Spleen (tissue), 11 donors: ENCODE data around the gene ITPKB. TPM values are rescaled to one million over a fixed set of nuclear protein-coding genes. Genes with fewer than 3 reads are reported as not detected.
"Not testable (repeated sequence)": the region's sequence is repeated elsewhere in the genome, so short reads cannot be mapped to it uniquely, and the experiment has no call there.

Source experiments
- DNase-seq: peaks from one replicate; pipeline ENCODE4 v3.0.0-alpha.2; 2020
- H3K27ac ChIP-seq, 8 donors: fragments of 200-600 bp; sonication (generic) in 7 of 8; 1 replicate in 4 of 8; 2 replicates in 4 of 8; pipeline versions ENCODE4 v1.5.0 to v1.8.0; 2016 to 2021; ENCODE audit warnings: inconsistent platforms in 4 of 8, mild to moderate bottlenecking in 4 of 8, moderate library complexity in 1 of 8
- H3K27me3 ChIP-seq, 7 donors: fragments of 200-600 bp; sonication (generic) in 6 of 7; replicated peaks in 1 of 7; 1 replicate in 4 of 7; 2 replicates in 3 of 7; pipeline versions ENCODE4 v1.5.0 to v1.8.0; 2016 to 2021; ENCODE audit warnings: inconsistent platforms in 3 of 7, mild to moderate bottlenecking in 1 of 7
- H3K36me3 ChIP-seq, 6 donors: fragments of 200-600 bp; sonication (generic) in 5 of 6; 1 replicate in 4 of 6; 2 replicates in 2 of 6; pipeline versions ENCODE4 v1.5.0 to v1.8.0; 2016 to 2021; ENCODE audit warnings: inconsistent platforms in 2 of 6
- H3K4me1 ChIP-seq, 6 donors: fragments of 200-600 bp; sonication (generic) in 5 of 6; 1 replicate in 3 of 6; 2 replicates in 3 of 6; pipeline versions ENCODE4 v1.5.0 to v1.8.0; 2016 to 2021; ENCODE audit warnings: inconsistent platforms in 3 of 6
- H3K4me3 ChIP-seq, 8 donors: fragments of 200-600 bp; sonication (generic) in 7 of 8; 1 replicate in 4 of 8; 2 replicates in 4 of 8; pipeline versions ENCODE4 v1.5.0 to v1.8.0; 2016 to 2021; ENCODE audit warnings: inconsistent platforms in 4 of 8, mild to moderate bottlenecking in 4 of 8, moderate library complexity in 2 of 8
- H3K9me3 ChIP-seq, 8 donors: fragments of 200-600 bp; sonication (generic) in 7 of 8; 1 replicate in 4 of 8; 2 replicates in 4 of 8; pipeline versions ENCODE4 v1.5.0 to v1.8.0; 2016 to 2021; ENCODE audit warnings: inconsistent platforms in 4 of 8
- POLR2A ChIP-seq, 3 donors: fragments of 450-650 bp; IDR thresholded peaks; one replicate each; pipeline ENCODE4 v1.5.1; 2017; ENCODE audit warnings: antibody characterized with exemption in 3 of 3, mild to moderate bottlenecking in 1 of 3
- POLR2AphosphoS5 ChIP-seq, 3 donors: sonication (generic); formaldehyde crosslinking; IDR thresholded peaks; one replicate each; pipeline ENCODE4 v1.5.1; 2017; ENCODE audit warnings: antibody characterized with exemption in 3 of 3
- WGBS, 5 donors: extraction: QIAGEN DNeasy Blood & Tissue Kit in 3 of 5; methylation state at CpG; one replicate each; pipeline versions ENCODE4 v1.1.5 to v1.1.7; 2013 to 2018; 5-methylcytosine and 5-hydroxymethylcytosine counted together
- intact Hi-C: fragments of 100-400 bp; cut with DNase I; formaldehyde crosslinking; loops from one replicate; pipeline ENCODE4 v1.15.0; 2023; ENCODE audit warnings: low total_unique reads
- polyA plus RNA-seq, 3 donors: library from polyadenylated mRNA; stranded (reverse); fragments of 200-250 nt; gene quantifications; one replicate each; pipeline ENCODE4 v1.2.1, GENCODE V29; 2013
- total RNA-seq, 7 donors: library from RNA; depleted of rRNA in 3 of 7; stranded (reverse); fragments of >200 nt in 3 of 7; fragmentation: NEBNext Ultra II Directional in 4 of 7; extraction: Animal tissue kit (Norgen Biotek cat#: 25700) in 4 of 7; gene quantifications; one replicate each; pipeline versions ENCODE4 v1.1.0 to v1.2.1, GENCODE V29; 2016 to 2021
- TF ChIP-seq, protein P1 (sequence below), 11 experiments: fragments of 200-600 bp in 7 of 11; fragments of 450-650 bp in 4 of 11; sonication (generic) in 4 of 11; IDR thresholded peaks in 8 of 11; conservative IDR thresholded peaks in 3 of 11; 1 replicate in 7 of 11; 2 replicates in 4 of 11; pipeline versions ENCODE4 v1.4.0 to v1.8.0; 2016 to 2021; ENCODE audit warnings: antibody characterized with exemption in 11 of 11, inconsistent platforms in 4 of 11, mild to moderate bottlenecking in 1 of 11
- donor health status: healthy with polysubstance abuse.
- donor health status: DM: no; HTN: no; CAD: no; lungs with moderate emphysema.
- donor health status: DM: no; HTN: no; CAD: no.
- donor health status: Bipolar disorder and iron deficiency.
- donor health status: healthy.
- donor health status: DM: no; HTN: no; CAD: no.
- donor health status: DM: yes; HTN: yes; CAD: no.

Gene ITPKB
- total and polyA plus RNA-seq, 10 donors: 8.5 to 74.6 (median 59.6) TPM

DNA sequence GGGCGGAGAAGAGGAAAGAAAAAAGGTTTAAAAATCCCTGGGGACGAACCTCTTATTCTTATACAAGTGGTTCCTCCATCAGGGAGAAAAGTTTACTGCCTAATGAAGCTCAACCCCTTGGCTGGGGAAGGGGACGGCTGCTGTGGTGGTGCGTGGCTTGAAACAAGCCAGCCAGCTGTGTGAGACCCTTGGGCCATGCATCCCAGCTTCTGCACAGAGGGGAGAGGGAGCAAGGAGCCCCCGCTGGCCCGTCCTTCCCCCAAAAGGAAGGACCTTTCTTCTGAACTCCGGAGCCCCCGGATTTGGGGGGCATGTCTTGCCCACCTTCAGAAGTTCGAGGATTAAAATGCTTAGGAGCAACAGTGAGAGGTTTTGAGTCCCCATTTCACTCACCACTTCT, 123.2 kb downstream of the ITPKB start:
- no peaks in the 10 kb centered on the region for H3K27me3 ChIP-seq
- no peak overlapping the region for H3K4me3 ChIP-seq
- peak; percentile 33 for DNase-seq
- H3K4me1 ChIP-seq: no peaks in the 10 kb centered on the region
- no peak overlapping the region for H3K27ac ChIP-seq
- TF ChIP-seq POLR2AphosphoS5 (IDR thresholded peaks at IDR 0.05) (no peak), POLR2A (IDR thresholded peaks at IDR 0.05) (no peak)
- TF ChIP-seq, protein P1, sequence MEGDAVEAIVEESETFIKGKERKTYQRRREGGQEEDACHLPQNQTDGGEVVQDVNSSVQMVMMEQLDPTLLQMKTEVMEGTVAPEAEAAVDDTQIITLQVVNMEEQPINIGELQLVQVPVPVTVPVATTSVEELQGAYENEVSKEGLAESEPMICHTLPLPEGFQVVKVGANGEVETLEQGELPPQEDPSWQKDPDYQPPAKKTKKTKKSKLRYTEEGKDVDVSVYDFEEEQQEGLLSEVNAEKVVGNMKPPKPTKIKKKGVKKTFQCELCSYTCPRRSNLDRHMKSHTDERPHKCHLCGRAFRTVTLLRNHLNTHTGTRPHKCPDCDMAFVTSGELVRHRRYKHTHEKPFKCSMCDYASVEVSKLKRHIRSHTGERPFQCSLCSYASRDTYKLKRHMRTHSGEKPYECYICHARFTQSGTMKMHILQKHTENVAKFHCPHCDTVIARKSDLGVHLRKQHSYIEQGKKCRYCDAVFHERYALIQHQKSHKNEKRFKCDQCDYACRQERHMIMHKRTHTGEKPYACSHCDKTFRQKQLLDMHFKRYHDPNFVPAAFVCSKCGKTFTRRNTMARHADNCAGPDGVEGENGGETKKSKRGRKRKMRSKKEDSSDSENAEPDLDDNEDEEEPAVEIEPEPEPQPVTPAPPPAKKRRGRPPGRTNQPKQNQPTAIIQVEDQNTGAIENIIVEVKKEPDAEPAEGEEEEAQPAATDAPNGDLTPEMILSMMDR (IDR thresholded peaks at IDR 0.05 in 8 of 11, conservative IDR thresholded peaks at IDR 0.05 in 3 of 11): no peak
- H3K9me3 ChIP-seq: peaks cover 0 to 8% (median 0%) of the 10 kb centered on the region in 8 donors
- 85 to 94% (median 87%) methylated on average over 9 of the region's 9 CpGs for WGBS, 5 donors
- H3K36me3 ChIP-seq: no peaks in the 10 kb centered on the region
- intact Hi-C loops: no loop called here

DNA sequence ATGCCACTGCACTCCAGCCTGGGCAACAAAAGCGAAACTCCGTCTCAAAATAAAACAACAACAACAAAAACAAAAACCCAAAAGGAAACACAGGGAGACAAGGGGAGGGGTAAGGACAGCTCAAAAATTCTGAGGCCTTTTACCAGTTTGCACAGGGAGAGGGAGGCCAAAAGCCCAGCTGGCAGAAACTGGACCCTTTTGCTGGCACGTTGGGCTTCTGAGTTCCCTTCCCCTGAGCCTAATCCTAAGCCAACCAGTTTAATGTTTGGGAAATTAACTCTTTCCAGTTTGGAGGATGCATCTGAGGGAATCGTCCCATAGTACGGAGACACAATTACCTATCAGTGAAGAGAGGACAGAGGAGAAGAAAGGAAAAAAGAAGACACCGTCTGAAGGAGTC, 127.1 kb downstream of the ITPKB start:
- H3K4me1 ChIP-seq, H3K4me3 ChIP-seq, H3K9me3 ChIP-seq, intact Hi-C loops, H3K27ac ChIP-seq, H3K36me3 ChIP-seq: not testable (repeated sequence)
- WGBS, 5 donors: 81 to 91% (median 85%) methylated on average over 6 of the region's 6 CpGs
- DNase-seq: peak; percentile 32
- H3K27me3 ChIP-seq: peaks cover 0 to 12% (median 4%) of the 10 kb centered on the region in 7 donors

DNA sequence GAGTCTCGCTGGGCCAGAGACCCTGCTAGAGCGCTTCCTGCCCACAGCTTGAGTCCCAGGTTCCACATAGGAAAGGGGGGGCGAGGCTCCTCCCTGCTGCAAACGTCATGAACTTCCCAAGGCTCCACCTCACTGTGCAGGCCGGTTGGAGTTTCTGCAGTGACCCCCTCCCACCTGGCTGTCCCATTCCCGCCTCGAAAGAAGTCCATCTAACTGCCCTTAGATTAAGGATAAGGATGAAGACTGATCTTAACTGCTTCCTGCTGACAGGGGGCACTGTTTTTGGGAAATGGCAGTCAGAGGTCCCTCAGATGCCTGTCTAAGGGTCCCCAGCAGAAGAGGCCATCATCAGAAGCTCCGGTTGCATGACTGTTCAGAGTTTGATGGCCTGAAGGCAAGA, 127.8 kb downstream of the ITPKB start:
- intact Hi-C loops: no loop called here
- 62 to 72% (median 64%) methylated on average over 8 of the region's 8 CpGs for WGBS, 5 donors
- peak; percentile 45 for DNase-seq

DNA sequence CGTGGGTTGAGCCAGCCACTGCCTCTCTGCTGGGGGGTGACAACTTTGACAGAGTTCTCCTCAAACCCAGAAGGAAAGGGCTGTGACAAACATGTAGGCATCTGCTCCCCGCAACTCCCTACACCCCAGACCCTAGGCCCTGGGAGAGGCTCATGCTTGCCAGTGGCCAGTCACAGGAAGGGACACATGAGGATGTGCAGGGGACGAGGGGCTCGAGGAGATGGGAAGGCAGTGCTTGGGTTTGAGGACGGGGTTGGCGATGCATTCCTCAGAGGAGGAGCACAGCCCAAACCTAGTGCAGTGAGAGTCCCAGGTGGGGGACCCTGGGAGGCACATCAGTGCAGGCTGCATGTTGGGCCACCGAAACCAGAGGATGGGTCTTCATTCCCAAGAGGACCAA, 128.4 kb downstream of the ITPKB start:
- Histone ChIP-seq H3K9me3 (no peaks in the 10 kb centered on the region), H3K27me3 (peaks cover 0 to 12% (median 4%) of the 10 kb centered on the region in 7 donors), H3K27ac (no peak overlapping the region), H3K4me3 (no peak overlapping the region), H3K36me3 (no peaks in the 10 kb centered on the region), H3K4me1 (peaks cover 0 to 3% (median 0%) of the 10 kb centered on the region in 6 donors)
- intact Hi-C loops: no loop called here
- 77 to 90% (median 87%) methylated on average over 7 of the region's 7 CpGs for WGBS, 5 donors
- TF ChIP-seq POLR2AphosphoS5 (IDR thresholded peaks at IDR 0.05) (no peak), POLR2A (IDR thresholded peaks at IDR 0.05) (no peak)
- TF ChIP-seq, protein P1 (IDR thresholded peaks at IDR 0.05 in 8 of 11, conservative IDR thresholded peaks at IDR 0.05 in 3 of 11): no peak
- peak; percentile 62 for DNase-seq

More for the DNA sequence above, 127.8 kb downstream of the ITPKB start:
- H3K4me1 ChIP-seq: peaks cover 0 to 3% (median 0%) of the 10 kb centered on the region in 6 donors
- peaks cover 0 to 12% (median 4%) of the 10 kb centered on the region in 7 donors for H3K27me3 ChIP-seq
- no peaks in the 10 kb centered on the region for H3K36me3 ChIP-seq
- no peak overlapping the region for H3K27ac ChIP-seq
- TF ChIP-seq, protein P1 (IDR thresholded peaks at IDR 0.05 in 8 of 11, conservative IDR thresholded peaks at IDR 0.05 in 3 of 11): no peak
- no peak for TF ChIP-seq POLR2AphosphoS5 (IDR thresholded peaks at IDR 0.05)
- no peak for TF ChIP-seq POLR2A (IDR thresholded peaks at IDR 0.05)
- no peak overlapping the region for H3K4me3 ChIP-seq
- H3K9me3 ChIP-seq: no peaks in the 10 kb centered on the region
